GM18508 (cell line): Measurements from ENCODE around the gene PCSK2.
"Not testable (repeated sequence)": the region's sequence is repeated elsewhere in the genome, so short reads cannot be mapped to it uniquely, and the experiment has no call there.

Experiments used
- ATAC-seq: cut with Tn5 transposase; IDR thresholded peaks from one replicate; pipeline ENCODE4 v1.9.1; 2021; ENCODE audit warnings: moderate number of reproducible peaks; ENCODE audit not compliant: insufficient read depth, unreplicated experiment

PCSK2 gene, protein sequence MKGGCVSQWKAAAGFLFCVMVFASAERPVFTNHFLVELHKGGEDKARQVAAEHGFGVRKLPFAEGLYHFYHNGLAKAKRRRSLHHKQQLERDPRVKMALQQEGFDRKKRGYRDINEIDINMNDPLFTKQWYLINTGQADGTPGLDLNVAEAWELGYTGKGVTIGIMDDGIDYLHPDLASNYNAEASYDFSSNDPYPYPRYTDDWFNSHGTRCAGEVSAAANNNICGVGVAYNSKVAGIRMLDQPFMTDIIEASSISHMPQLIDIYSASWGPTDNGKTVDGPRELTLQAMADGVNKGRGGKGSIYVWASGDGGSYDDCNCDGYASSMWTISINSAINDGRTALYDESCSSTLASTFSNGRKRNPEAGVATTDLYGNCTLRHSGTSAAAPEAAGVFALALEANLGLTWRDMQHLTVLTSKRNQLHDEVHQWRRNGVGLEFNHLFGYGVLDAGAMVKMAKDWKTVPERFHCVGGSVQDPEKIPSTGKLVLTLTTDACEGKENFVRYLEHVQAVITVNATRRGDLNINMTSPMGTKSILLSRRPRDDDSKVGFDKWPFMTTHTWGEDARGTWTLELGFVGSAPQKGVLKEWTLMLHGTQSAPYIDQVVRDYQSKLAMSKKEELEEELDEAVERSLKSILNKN

DNA sequence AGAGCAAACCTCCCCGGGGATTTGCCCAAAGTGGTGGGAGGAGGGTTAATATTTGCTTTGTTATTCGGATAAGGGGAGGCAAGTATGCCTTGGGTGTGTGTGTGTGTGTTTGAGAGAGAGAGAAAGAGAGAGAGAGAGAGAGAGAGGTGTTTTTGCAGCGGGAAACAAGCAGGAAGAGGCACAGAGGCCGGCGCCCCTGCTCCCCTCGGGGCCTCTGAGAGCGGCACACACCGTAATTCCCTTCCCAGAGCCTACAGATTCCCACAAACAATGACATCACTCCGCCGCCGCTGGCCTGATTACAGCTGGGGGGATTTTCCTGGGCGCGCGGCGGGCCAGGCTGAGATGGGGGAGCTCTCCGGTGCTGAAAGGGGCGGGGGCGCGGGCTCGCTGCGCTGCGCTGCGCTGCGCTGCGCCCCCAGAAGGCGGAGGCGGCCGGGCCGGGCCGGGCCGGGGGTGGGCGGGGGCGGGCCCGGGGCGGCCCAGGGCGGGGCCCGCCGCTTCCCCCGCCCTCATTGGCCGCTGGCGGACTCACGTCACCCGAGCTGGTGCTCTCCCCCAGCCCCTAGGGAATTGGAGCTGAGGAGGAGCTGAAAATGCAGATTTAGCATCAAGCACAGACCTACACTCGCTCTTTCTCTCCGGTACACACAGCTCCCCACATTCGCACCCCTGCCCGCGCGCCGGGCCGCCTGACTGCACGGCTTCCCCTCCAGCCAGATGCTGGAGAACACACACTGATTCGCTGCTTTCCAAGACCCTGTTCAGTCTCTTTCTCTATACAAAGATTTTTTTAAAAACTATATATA, at the start of gene PCSK2:
Gene PCSK2 (plus strand): TSS at position 631 of the 809 bp plus-strand sequence. CDS start 266 bp downstream, outside the sequence.
- no peak for ATAC-seq

DNA sequence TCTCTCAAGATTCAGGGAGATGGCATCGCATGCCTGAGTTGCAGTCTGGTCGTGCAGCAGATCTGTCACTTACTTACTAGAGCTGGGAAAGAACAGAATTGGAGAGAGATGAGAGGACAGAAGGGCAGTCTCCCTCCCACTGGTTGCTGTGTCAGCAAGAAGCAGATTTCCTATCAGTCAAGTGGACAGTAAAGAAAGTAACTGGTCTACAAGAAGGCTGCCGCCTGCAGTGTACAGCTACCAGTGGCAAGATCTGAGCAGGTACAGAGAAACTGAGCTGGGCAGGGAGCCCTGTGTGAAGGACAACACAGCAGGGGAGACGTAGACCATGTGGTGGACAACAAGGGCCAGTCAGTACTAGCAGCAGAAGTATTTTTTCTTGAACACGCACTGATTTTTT, 49.5 kb upstream of the PCSK2 start:
- no peak for ATAC-seq

GRCh38 chr20:17179840-17180239, 47.0 kb upstream of the PCSK2 start:
- no peak for ATAC-seq

GRCh38 chr20:17189976-17190695, 36.7 kb upstream of the PCSK2 start:
- ATAC-seq = no peak

- ATAC-seq = no peak
Measured at GRCh38 chr20:17197041-17197440, 29.8 kb upstream of the PCSK2 start.

- ATAC-seq = no peak
Measured at GRCh38 chr20:17202030-17202429, 24.8 kb upstream of the PCSK2 start.

- no peak for ATAC-seq
Measured at GRCh38 chr20:17202673-17203072, 24.2 kb upstream of the PCSK2 start.

- ATAC-seq = no peak
Measured at GRCh38 chr20:17205084-17205813, 21.6 kb upstream of the PCSK2 start.

- no peak for ATAC-seq
Measured at GRCh38 chr20:17210387-17210786, 16.5 kb upstream of the PCSK2 start.

DNA sequence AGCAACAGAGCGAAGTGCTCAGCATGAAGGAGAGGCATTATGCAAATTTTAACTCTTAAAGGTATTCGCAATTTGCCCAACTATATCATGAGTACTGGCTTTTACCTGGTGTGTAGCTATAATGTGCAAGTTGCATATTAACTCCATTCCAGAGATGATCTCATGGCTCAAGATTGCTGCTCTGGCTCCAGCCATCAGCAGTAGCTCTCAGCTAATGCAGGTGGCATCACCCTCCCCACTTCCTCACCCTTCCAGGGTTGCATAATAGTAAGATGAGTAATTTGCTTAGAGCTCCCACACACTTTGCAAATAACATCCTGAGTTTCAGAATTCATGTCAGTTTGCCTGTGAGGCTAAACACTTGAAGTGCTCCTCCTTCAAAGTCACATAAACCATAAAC, 15.9 kb upstream of the PCSK2 start:
- no peak for ATAC-seq

GRCh38 chr20:17215167-17215566, 11.7 kb upstream of the PCSK2 start:
- no peak for ATAC-seq

DNA sequence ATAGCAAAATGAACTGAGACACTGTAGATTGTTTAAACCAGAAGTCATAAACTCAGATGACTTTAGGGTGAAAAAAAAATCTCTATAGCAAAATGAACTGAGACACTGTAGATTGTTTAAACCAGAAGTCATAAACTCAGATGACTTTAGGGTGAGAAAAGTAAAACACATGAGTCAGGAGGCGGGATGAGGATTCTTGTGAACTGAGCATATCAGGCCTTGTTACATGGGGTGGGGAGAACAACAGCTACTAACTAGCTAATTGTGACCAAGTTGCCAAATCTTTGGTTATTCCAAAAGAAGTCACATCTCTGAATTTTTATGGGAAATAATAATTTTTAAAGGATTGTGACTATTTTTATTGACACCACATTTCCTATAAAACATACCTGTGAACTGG, 7.0 kb upstream of the PCSK2 start:
- ATAC-seq = not testable (repeated sequence)

- ATAC-seq = no peak
Measured at GRCh38 chr20:17223553-17223952, 3.3 kb upstream of the PCSK2 start.

DNA sequence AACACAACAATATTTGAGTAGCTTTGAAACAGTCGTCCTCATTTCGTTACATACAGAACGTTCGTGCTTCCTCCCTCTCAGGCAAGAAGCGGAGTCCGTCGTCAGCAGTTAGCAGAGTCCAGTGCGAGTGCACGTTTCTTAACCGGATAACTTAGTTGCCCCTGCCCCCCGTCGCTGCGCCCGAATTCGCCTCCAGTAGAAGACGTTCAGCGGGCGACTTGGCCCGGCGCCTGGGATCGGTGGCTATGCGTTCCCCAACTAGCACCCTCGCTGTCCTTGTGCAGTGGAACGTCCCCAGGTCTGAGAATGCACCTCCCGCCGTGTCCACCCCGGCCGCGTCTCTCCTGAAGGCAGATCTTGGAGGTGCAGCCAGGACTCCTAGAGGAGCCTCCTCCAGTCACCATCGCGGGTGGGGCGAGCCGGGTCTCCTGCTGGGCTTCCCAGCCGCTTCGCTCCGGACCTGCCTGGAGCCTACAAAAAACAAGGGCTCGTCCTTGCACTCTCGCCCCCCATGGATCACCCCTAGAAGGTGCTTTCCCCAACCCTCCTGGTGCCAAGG, 910 bp upstream of the PCSK2 start:
- no peak for ATAC-seq

GRCh38 chr20:17227219-17227575, 357 bp downstream of the PCSK2 start:
- ATAC-seq = no peak

DNA sequence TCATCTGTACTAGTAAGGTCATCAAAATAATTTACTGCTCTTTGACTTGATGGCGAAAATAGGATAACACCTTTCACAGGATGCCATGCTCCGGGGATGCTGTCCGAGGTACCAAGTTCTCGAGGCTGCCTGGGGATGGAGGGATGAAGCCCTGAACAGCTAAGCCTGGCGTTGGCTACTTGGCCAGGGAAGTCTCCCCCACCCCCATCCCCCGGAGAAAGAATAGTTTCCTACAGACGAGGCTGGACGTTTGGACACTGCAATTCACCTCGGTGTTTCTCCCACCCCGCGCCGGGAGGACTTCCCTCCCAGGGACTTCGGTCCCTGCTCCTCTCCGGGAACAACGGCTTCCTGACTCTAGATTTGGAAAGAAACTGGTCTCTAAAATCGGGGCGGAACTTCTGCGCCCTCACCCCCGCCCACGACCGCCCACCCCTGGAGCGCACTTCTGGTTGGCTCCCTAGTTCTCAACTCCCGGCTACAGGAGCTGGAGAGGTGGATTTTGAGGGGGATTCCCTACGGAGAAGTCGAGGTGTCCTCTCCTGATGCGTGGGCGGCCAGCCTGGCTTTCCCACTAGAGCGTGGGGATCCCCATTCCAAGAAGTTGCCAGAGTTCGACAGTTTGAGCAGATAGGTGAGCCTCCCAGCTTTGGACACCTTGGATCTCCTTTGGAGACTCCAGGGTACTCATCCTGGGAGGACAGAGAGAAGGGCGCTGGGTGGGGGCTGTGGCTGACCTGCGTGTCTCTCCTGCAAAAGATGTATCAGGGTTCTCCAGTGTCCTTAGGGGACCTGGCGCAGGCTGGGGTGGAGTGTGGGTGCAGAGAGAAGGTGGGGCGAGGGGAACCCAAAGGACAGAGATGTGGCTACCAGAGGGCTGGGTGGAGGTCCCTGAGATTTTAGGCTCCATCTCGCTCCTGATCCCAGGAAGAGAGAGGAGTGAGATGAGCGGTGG, 1.1 kb downstream of the PCSK2 start:
- no peak for ATAC-seq

DNA sequence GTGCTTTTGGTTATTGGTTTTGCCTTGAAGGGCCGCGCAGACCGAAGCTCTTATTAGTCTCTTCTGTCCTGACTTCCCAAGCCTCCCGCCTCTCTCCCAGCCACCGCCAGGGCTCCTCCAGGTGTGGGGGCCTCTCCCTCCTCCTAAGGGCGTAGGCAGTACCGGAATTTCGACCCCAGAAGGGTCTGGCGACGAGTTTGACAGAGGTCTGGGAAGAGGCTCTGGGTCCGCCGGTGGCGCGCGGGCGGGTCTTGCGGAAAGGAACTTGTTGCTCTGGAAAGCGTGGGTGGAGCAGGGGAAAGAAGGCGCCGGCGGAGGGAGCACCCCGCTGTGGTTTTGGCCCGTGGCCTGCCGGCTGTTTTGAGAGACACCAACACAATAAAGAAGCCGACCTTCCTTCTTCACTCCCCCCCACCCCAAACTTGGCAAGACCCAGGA, 1.8 kb downstream of the PCSK2 start:
- no peak for ATAC-seq

DNA sequence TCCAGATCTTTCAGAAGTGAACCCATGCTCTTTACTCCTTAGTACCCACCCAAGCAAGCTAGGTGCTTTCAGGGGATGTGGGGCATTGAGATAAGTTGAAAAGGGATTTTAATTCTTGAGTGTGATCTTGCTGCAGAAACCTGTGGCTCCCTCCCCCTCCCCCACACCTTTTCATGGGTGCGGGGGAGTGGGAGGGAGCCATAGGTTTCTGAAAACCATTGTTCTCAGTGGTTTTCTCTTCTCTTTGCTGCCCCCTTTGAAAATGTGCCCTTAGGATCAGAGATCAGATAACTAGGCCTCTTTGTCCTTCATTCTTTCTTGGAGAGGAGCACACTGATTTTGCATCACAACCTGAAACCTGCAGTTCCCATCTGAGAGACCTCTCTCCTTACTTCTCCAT, 2.4 kb downstream of the PCSK2 start:
- no peak for ATAC-seq
